NB4 (cell line): Measurements from ENCODE around the gene CYP4F22.
"Not testable (repeated sequence)": the region's sequence is repeated elsewhere in the genome, so short reads cannot be mapped to it uniquely, and the experiment has no call there.

Experiments used
- DNase-seq: peaks from one replicate; pipeline ENCODE4 v3.0.0; 2010; ENCODE audit warnings: low read depth
- H3K4me3 ChIP-seq: one replicate; pipeline ENCODE4 v1.5.1; 2011; ENCODE audit warnings: mild to moderate bottlenecking, low read depth, low read length, moderate library complexity
- MAX ChIP-seq: IDR thresholded peaks from 2 replicates; pipeline ENCODE4 v1.6.1; 2011; ENCODE audit warnings: low read depth, low read length
- MYC ChIP-seq: IDR thresholded peaks from 2 replicates; pipeline ENCODE4 v1.6.1; 2011; ENCODE audit warnings: low read depth, low read length
- POLR2A ChIP-seq: IDR thresholded peaks from 2 replicates; pipeline ENCODE4 v1.6.1; 2011; ENCODE audit warnings: mild to moderate bottlenecking; ENCODE audit not compliant: insufficient read length; ENCODE audit errors: extremely low read depth
- TF ChIP-seq, protein P1 (sequence below): IDR thresholded peaks from one replicate; pipeline ENCODE4 v1.5.1; 2012; ENCODE audit warnings: low read depth, low read length

The CYP4F22 gene

GRCh38 chr19:15475611-15476010 is 32.7 kb upstream of the CYP4F22 start:
- no peak overlapping the region for H3K4me3 ChIP-seq
- TF ChIP-seq, protein P1, sequence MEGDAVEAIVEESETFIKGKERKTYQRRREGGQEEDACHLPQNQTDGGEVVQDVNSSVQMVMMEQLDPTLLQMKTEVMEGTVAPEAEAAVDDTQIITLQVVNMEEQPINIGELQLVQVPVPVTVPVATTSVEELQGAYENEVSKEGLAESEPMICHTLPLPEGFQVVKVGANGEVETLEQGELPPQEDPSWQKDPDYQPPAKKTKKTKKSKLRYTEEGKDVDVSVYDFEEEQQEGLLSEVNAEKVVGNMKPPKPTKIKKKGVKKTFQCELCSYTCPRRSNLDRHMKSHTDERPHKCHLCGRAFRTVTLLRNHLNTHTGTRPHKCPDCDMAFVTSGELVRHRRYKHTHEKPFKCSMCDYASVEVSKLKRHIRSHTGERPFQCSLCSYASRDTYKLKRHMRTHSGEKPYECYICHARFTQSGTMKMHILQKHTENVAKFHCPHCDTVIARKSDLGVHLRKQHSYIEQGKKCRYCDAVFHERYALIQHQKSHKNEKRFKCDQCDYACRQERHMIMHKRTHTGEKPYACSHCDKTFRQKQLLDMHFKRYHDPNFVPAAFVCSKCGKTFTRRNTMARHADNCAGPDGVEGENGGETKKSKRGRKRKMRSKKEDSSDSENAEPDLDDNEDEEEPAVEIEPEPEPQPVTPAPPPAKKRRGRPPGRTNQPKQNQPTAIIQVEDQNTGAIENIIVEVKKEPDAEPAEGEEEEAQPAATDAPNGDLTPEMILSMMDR, result no peak
- TF ChIP-seq MAX (no peak), POLR2A (no peak), MYC (no peak)
- DNase-seq, result no peak

GRCh38 chr19:15476325-15476724 is 32.0 kb upstream of the CYP4F22 start:
- TF ChIP-seq POLR2A (no peak), MYC (no peak), MAX (no peak)
- TF ChIP-seq, protein P1, result no peak
- no peak for DNase-seq

DNA sequence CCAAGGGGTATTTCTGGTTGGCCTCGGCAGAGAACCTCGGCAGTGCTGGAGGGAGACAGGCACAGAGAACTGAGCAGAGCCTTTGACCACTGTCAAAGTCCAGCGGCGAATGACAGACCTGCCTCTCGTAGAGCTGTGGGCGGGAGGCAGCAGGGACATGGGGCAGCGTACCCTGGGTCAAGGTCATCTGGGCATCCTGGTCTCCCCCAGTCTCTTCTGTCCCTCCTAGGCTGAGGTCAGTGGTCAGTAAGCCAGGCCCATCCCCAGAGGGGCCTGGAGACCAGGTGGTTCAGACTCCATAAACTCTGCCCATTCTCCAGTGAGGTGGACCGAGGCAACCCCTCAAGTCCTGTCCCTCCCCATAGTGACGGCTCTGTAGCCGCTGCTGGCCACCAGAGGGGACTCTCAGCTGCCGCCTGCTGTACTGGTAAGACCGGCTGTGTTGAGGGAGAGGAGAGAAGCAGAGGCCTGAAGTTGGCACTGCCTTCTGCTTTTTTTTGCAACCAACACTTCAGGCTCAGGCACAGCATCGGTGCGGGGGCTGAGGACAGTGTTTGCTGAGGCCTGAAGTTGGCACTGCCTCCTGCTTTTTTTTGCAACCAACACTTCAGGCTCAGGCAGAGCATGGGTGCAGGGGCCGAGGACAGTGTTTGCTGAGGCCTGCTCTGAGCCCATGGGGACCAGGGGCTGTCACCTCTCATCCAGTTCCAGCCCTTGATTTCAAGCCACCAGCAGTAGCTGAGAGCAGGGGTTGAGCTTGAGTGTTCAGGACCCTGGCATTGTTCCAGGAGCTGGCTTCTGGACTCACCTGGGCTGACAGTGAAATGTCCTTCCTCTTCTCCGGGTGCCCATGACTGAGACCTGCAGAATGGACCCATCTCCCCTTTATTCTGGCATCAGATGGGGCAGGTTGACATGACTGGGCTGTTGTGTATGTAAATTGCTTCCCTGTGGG is 28.7 kb upstream of the CYP4F22 start, which contains the start of gene PGLYRP2:
Gene PGLYRP2, minus strand, starts transcription at position 111 of the 955 bp plus-strand sequence. CDS start 130 bp downstream, outside the sequence.
- DNase-seq, result no peak
- TF ChIP-seq POLR2A (no peak), MAX (no peak), MYC (no peak)
- TF ChIP-seq, protein P1, result no peak
- H3K4me3 ChIP-seq, result no peak within 1 kb of the TSS

More at GRCh38 chr19:15476325-15476724, 32.0 kb upstream of the CYP4F22 start:
- H3K4me3 ChIP-seq, result no peak overlapping the region

- H3K4me3 ChIP-seq, DNase-seq: not testable (repeated sequence)
Measured at GRCh38 chr19:15480996-15481395, 27.3 kb upstream of the CYP4F22 start.

- not testable (repeated sequence) for DNase-seq, H3K4me3 ChIP-seq
Measured at GRCh38 chr19:15485768-15486167, 22.6 kb upstream of the CYP4F22 start.

GRCh38 chr19:15487038-15487437 is 21.3 kb upstream of the CYP4F22 start:
- no peak overlapping the region for H3K4me3 ChIP-seq
- TF ChIP-seq MAX (no peak), POLR2A (no peak), MYC (no peak)
- TF ChIP-seq, protein P1, result no peak
- DNase-seq, result no peak

DNA sequence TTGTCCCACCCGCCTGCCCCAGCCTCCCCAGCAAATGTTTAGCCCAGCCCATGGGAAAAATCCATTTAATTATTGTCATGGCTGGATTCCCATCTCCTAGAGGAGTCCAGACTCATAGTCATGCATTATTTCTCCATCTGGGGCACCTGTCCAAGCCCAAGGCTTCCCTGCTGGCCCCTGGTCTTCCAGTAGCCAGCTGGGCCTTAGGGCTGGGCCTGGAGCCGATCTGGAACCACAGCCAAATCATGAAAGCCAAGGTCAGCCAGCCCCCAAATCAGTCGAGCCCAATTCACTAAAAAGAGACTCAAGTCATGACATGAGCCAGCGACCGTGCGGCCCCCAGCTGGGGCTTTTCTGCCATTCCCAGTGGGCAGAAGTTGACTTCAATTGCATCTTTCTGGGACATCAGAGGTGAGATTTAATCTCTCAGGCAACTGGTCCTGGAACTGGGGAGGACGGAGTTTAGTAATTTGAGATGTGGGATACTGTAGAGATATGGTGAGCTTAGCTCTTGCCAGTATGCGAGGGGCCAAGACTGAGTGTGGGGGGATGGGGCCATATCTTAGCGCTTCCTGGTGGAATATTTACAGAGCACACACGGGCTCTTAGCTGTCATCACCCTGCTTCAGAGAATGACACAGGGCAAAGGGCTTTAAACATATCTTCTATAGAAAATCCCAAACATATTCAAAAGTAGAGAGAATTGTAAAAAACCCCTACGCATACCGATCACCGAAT is 19.7 kb upstream of the CYP4F22 start:
- no peak overlapping the region for H3K4me3 ChIP-seq
- no peak for DNase-seq
- no peak for TF ChIP-seq POLR2A
- TF ChIP-seq, protein P1, result no peak
- TF ChIP-seq MYC, result no peak
- TF ChIP-seq MAX, result no peak
